HepG2 (cell line): ENCODE results near the gene PATE1. TPM values are rescaled to one million over a fixed set of nuclear protein-coding genes. Genes with fewer than 3 reads are reported as not detected.

Experiments used
- ATAC-seq: fragments of 200-7000 bp; cut with Tn5 transposase; 3 replicates; pipeline ENCODE4 v1.9.1; 2020; ENCODE audit warnings: mild to moderate bottlenecking, moderate library complexity
- BruUV-seq: library from RNA; stranded (reverse); fragments of 400-500 nt; replicated peaks from 2 replicates; lab custom pipeline; 2021; lab: Mats Ljungman, UMichigan
- CTCF ChIA-PET: fragments of 300-600 bp; formaldehyde crosslinking; extraction: SDS; loops from one replicate; lab custom pipeline; 2021; ENCODE audit warnings: low total read pairs, inconsistent platforms, low intra/inter-chr PET ratio; lab: Yijun Ruan, JAX
- POLR2A ChIA-PET: fragments of 350-600 bp; sonication (Branson Sonifier 250); formaldehyde crosslinking; loops from one replicate; lab custom pipeline; 2020; ENCODE audit warnings: antibody characterized with exemption, inconsistent platforms; lab: Yijun Ruan, JAX
- DNase-seq: peaks from one replicate; pipeline ENCODE4 v3.0.0-alpha.2; 2015; ENCODE audit warnings: low spot score
- FAIRE-seq: peaks from 3 replicates; lab custom pipeline; 2011; peaks lifted over from hg19 to GRCh38; lab: Jason Lieb, UNC
- H2AFZ ChIP-seq: one replicate; pipeline ENCODE4 v1.6.1; 2011; ENCODE audit warnings: low read length, inconsistent platforms
- H3K27ac ChIP-seq: fragments of 300-600 bp; 3 replicates; pipeline ENCODE4 v1.8.0; 2011; ENCODE audit warnings: mixed run types, mild to moderate bottlenecking, mixed read lengths, low read length, inconsistent platforms; ENCODE audit not compliant: insufficient read depth; ENCODE audit errors: extremely low read length
- H3K27me3 ChIP-seq, 2 experiments: fragments of 200-600 bp in 1 of 2; 2 replicates in 1 of 2; 3 replicates in 1 of 2; pipeline versions ENCODE4 v1.6.0 to v1.8.0; 2011; ENCODE audit warnings: low read length in 2 of 2, mild to moderate bottlenecking in 2 of 2, moderate library complexity in 2 of 2, inconsistent platforms in 1 of 2; ENCODE audit not compliant: insufficient read depth in 2 of 2, control insufficient read depth in 1 of 2
- H3K36me3 ChIP-seq, 2 experiments: fragments of 200-600 bp in 1 of 2; replicated peaks in 1 of 2; 2 replicates in 1 of 2; 3 replicates in 1 of 2; pipeline versions ENCODE4 v1.5.1 to v1.8.0; 2011; ENCODE audit warnings: low read length in 2 of 2, inconsistent platforms in 1 of 2; ENCODE audit not compliant: insufficient read depth in 2 of 2, control insufficient read depth in 1 of 2
- H3K4me1 ChIP-seq: 2 replicates; pipeline ENCODE4 v1.5.1; 2012; ENCODE audit warnings: low read length, inconsistent platforms; ENCODE audit not compliant: insufficient read depth
- H3K4me2 ChIP-seq: 2 replicates; pipeline ENCODE4 v1.6.0; 2011; ENCODE audit warnings: low read depth, low read length, inconsistent platforms
- H3K4me3 ChIP-seq, 3 experiments: fragments of 200-600 bp in 1 of 3; sonication (generic), shearing (Covaris generic) in 1 of 3; replicated peaks in 1 of 3; 2 replicates each; pipeline ENCODE4 v1.5.1; 2011 to 2016; ENCODE audit warnings: low read length in 3 of 3, inconsistent platforms in 2 of 3, low read depth in 2 of 3, mild to moderate bottlenecking in 2 of 3, control low read depth in 1 of 3, mixed read lengths in 1 of 3; ENCODE audit not compliant: insufficient read depth in 1 of 3
- H3K79me2 ChIP-seq: one replicate; pipeline ENCODE4 v1.6.1; 2011; ENCODE audit warnings: low read length, inconsistent platforms; ENCODE audit not compliant: insufficient read depth
- H3K9ac ChIP-seq: 2 replicates; pipeline ENCODE4 v1.6.0; 2011; ENCODE audit warnings: mild to moderate bottlenecking, low read depth, low read length, inconsistent platforms; ENCODE audit not compliant: insufficient read depth
- H3K9me3 ChIP-seq: 2 replicates; pipeline ENCODE4 v1.5.1; 2012; ENCODE audit warnings: mild to moderate bottlenecking, low read length
- H4K20me1 ChIP-seq: 2 replicates; pipeline ENCODE4 v1.6.0; 2011; ENCODE audit warnings: inconsistent platforms, mild to moderate bottlenecking, low read length, moderate library complexity; ENCODE audit not compliant: insufficient read depth
- MED13 ChIP-seq: sonication (generic); formaldehyde crosslinking; IDR thresholded peaks from 2 replicates; pipeline ENCODE4 v1.5.0; 2020; ENCODE audit warnings: missing genetic modification reagents
- NCOA2 ChIP-seq: sonication (generic); formaldehyde crosslinking; IDR thresholded peaks from 2 replicates; pipeline ENCODE4 v1.8.0; 2022; ENCODE audit warnings: inconsistent platforms
- ZNF292 ChIP-seq: sonication (generic); formaldehyde crosslinking; IDR thresholded peaks from 2 replicates; pipeline ENCODE4 v1.8.1; 2022; ENCODE audit warnings: mild to moderate bottlenecking, low read depth, missing genetic modification reagents, borderline replicate concordance
- ZNF562 ChIP-seq: sonication (generic); formaldehyde crosslinking; IDR thresholded peaks from 2 replicates; pipeline ENCODE4 v1.8.0; 2022; ENCODE audit warnings: missing genetic modification reagents, borderline replicate concordance
- WGBS: methylation state at CpG from one replicate; pipeline ENCODE4 v1.1.6; 2017; ENCODE audit warnings: low lambda C conversion rate; 5-methylcytosine and 5-hydroxymethylcytosine counted together
- in situ Hi-C: cut with HindIII; loops from 2 replicates; pipeline ENCODE4 v1.10.0; 2017; ENCODE audit warnings: low pct_unique_long_range_greater_than_20kb; ENCODE audit not compliant: extremely low pct_ligation_motif_present
- intact Hi-C: fragments of 100-400 bp; cut with micrococcal nuclease; formaldehyde crosslinking; loops from one replicate; pipeline ENCODE4 v1.10.0; 2022; ENCODE audit not compliant: unreplicated experiment
- polyA plus RNA-seq, 8 experiments: library from polyadenylated mRNA; depleted of rRNA in 3 of 8; stranded (reverse) in 7 of 8; unstranded in 1 of 8; fragments of >200 nt; fragmentation: Illumina TruSeq in 4 of 8; extraction: Trizol in 4 of 8; gene quantifications; 2 replicates each; pipeline versions ENCODE4 v1.2.1 to v1.2.3, GENCODE V29; 2011 to 2016; ENCODE audit warnings: low read depth in 4 of 8, missing spikeins in 1 of 8, mixed read lengths in 1 of 8; ENCODE audit not compliant: insufficient read depth in 1 of 8
- total RNA-seq, 5 experiments: library from RNA; depleted of rRNA; stranded (reverse); fragments of >200 nt; fragmentation: Illumina TruSeq; extraction: Trizol; gene quantifications; 2 replicates each; pipeline ENCODE4 v1.2.3, GENCODE V29; 2016; ENCODE audit warnings: low read depth in 1 of 5
- TF ChIP-seq, protein P1 (sequence below): sonication (generic); formaldehyde crosslinking; IDR thresholded peaks from 2 replicates; pipeline ENCODE4 v1.9.0; 2022; ENCODE audit warnings: missing genetic modification reagents, mild to moderate bottlenecking, borderline replicate concordance
- TF ChIP-seq, protein P2 (sequence below): sonication (generic); formaldehyde crosslinking; IDR thresholded peaks from 2 replicates; pipeline ENCODE4 v1.8.0; 2022; ENCODE audit warnings: missing genetic modification reagents, mild to moderate bottlenecking, inconsistent platforms, borderline replicate concordance

Gene PATE1
- total and polyA plus RNA-seq, 2 of the 13 experiments (the other 11 are each of a cell fraction or from before 2014, with no cell fraction given): not detected

DNA sequence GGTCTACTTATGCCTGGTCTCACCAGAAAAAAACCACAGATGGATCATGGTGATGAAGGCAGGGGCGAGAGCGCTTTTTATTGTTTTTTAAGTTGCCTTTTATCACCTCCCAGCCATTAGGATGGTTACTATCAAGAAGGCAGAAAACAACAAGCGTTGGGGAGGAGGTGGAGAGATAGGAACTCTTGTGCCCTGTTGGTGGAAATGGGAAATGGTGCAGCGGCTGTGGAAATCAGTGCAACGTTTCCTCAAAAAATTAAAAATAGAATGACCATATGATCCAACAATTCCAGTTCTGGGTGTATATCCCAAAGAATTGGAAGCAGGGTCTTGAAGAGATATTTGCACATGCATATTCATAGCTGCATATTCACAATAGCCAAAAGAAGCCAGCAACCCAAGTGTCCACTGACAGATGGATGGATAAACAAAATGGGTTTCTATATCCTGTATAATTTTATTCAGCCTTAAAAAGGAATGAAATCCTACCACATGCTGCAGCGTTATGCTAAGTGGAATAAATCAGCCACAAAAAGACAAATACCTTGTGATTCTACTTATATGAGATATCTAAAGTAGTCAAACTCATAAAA is 45.0 kb upstream of the PATE1 start:
- WGBS: 7% methylated on average over 6 of the region's 6 CpGs
- CTCF ChIA-PET: no interaction called here

More for the DNA sequence above, 45.0 kb upstream of the PATE1 start:
- no peak overlapping the region for H3K4me3 ChIP-seq
- no peaks in the 10 kb centered on the region for H3K9me3 ChIP-seq
- DNase-seq (no peak), FAIRE-seq (no peak), ATAC-seq (no peak)
- no peak for TF ChIP-seq ZNF292
- no peak for TF ChIP-seq ZNF562
- TF ChIP-seq, protein P1, sequence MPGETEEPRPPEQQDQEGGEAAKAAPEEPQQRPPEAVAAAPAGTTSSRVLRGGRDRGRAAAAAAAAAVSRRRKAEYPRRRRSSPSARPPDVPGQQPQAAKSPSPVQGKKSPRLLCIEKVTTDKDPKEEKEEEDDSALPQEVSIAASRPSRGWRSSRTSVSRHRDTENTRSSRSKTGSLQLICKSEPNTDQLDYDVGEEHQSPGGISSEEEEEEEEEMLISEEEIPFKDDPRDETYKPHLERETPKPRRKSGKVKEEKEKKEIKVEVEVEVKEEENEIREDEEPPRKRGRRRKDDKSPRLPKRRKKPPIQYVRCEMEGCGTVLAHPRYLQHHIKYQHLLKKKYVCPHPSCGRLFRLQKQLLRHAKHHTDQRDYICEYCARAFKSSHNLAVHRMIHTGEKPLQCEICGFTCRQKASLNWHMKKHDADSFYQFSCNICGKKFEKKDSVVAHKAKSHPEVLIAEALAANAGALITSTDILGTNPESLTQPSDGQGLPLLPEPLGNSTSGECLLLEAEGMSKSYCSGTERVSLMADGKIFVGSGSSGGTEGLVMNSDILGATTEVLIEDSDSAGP (CRISPR knock-in tag): no peak
- no peak for TF ChIP-seq NCOA2 (CRISPR knock-in tag)
- TF ChIP-seq MED13 (CRISPR knock-in tag): no peak
- TF ChIP-seq, protein P2, sequence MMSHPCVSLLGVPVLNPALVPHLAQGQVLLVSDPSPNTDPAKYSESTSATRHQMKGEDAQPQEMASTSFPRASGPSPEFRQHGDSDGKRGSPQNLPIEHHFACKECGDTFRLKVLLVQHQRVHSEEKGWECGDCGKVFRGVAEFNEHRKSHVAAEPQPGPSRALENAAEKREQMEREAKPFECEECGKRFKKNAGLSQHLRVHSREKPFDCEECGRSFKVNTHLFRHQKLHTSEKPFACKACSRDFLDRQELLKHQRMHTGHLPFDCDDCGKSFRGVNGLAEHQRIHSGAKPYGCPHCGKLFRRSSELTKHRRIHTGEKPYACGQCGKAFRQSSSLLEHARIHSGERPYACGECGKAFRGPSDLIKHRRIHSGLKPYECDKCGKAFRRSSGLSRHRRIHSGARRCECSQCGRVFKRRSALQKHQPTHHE: no peak
- no peak overlapping the region for H3K4me2 ChIP-seq
- H2AFZ ChIP-seq: no peak overlapping the region
- no peak overlapping the region for H3K9ac ChIP-seq
- intact Hi-C loops: no loop called here
- H3K36me3 ChIP-seq: no peaks in the 10 kb centered on the region
- peaks cover 0 to 21% of the 10 kb centered on the region in 2 experiments; a peak in 3 of 5 replicates for H3K27me3 ChIP-seq
- in situ Hi-C loops: no loop called here
- POLR2A ChIA-PET: no interaction called here
- H3K79me2 ChIP-seq: no peaks in the 10 kb centered on the region
- H4K20me1 ChIP-seq: no peaks in the 10 kb centered on the region
- no peak overlapping the region for H3K27ac ChIP-seq
- H3K4me1 ChIP-seq: no peaks in the 10 kb centered on the region
- BruUV-seq: no TSS peak
